Epithelial cell of esophagus (primary cell): ENCODE measurements around the gene VSTM2A.
A peak's percentile ranks its signal among the peaks of the same experiment; 100 is the strongest.

Source experiments
- DNase-seq: peaks from one replicate; pipeline ENCODE4 v3.0.0; 2010; ENCODE audit warnings: low read depth
- H3K4me3 ChIP-seq: 2 replicates; pipeline ENCODE4 v1.5.1; 2011; ENCODE audit warnings: mild to moderate bottlenecking, low read length, control low read depth
- TF ChIP-seq, protein P1 (sequence below): IDR thresholded peaks from 2 replicates; pipeline ENCODE4 v1.5.1; 2011; ENCODE audit warnings: low read depth, mild to moderate bottlenecking, low read length, control low read depth, inconsistent platforms; ENCODE audit not compliant: insufficient read depth; ENCODE audit errors: missing control alignments

The VSTM2A gene

DNA sequence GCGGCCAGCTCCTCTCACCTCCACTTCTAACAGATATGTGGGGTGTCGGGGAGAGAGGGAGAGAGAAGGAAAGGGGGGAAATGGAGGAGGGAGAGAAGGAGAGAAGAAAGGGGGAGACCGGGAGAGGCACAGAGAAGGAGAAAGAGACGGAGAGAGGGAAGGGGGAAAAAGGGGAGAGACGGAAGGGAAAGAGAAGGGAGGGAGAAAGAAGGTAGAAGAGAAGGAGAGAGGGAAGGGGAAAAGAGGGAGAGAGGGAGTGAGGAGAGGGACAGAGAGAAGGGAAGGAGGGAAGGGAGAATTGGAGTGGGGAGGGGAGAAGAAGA, 3.0 kb downstream of the VSTM2A start:
- TF ChIP-seq, protein P1, sequence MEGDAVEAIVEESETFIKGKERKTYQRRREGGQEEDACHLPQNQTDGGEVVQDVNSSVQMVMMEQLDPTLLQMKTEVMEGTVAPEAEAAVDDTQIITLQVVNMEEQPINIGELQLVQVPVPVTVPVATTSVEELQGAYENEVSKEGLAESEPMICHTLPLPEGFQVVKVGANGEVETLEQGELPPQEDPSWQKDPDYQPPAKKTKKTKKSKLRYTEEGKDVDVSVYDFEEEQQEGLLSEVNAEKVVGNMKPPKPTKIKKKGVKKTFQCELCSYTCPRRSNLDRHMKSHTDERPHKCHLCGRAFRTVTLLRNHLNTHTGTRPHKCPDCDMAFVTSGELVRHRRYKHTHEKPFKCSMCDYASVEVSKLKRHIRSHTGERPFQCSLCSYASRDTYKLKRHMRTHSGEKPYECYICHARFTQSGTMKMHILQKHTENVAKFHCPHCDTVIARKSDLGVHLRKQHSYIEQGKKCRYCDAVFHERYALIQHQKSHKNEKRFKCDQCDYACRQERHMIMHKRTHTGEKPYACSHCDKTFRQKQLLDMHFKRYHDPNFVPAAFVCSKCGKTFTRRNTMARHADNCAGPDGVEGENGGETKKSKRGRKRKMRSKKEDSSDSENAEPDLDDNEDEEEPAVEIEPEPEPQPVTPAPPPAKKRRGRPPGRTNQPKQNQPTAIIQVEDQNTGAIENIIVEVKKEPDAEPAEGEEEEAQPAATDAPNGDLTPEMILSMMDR: no peak
- no peak for DNase-seq
- H3K4me3 ChIP-seq: no peak overlapping the region

DNA sequence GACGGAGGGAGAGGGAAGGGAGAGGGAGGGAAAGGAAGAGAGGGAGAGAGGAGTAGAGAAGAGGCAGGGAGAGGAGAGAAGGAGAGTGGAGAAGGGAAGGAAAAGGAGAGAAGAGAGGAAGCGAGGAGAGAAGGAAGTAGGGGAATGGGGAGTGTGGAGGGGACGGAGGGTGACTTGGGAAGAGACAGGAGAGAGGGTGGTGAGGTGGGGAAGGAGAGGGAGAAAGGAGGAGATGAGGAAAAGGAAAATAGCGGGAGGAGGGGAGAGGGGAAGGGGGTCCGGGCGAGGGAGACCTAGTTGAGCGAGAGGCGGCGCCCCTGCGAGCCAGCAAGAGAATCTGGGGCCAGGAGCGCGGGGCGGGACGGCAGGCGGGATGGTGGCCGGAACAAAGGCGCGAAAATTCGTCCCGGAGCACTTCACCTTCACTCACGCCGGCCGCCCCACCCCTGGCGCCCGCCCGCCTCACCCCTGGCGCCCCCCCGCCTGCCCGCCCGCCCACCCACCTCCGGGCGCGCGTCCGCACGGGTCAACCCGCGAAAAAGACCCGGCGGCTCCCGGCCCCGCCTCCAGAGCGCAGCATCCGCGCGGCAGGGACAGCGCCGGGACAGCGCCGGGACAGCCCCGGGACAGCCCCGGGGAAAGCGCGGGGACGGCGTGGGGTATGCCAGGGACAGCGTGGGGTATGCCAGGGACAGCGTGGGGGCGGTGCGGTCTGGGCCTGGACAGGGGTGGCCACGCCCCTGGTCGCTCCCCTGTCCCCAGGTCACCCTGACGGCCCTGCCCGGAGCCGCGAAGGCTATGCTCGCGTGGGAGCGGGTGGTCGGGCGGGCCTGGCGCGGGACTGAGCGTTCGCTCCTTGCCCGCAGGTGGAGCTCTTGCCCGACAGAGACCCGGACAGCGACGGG, 4.2 kb downstream of the VSTM2A start:
- DNase-seq: peak; percentile 28
- TF ChIP-seq, protein P1: peak; percentile 8
- no peak overlapping the region for H3K4me3 ChIP-seq

DNA sequence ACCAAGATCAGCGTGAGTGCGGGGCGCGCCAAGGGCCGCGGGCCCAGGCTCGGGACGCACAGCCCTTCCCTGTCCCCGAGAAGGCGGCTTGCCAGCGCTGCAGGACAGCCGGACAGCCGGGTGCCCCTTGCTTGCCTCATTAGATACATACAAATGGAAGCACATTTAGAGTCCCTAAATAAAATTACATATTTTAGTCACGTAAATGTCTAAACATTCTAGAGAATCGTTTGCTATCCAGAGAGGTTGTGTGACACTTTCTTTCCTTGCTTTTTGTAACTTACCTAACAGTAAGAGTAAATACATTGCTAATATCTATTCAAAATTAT, 4.8 kb downstream of the VSTM2A start:
- TF ChIP-seq, protein P1: no peak
- H3K4me3 ChIP-seq: no peak overlapping the region
- no peak for DNase-seq

DNA sequence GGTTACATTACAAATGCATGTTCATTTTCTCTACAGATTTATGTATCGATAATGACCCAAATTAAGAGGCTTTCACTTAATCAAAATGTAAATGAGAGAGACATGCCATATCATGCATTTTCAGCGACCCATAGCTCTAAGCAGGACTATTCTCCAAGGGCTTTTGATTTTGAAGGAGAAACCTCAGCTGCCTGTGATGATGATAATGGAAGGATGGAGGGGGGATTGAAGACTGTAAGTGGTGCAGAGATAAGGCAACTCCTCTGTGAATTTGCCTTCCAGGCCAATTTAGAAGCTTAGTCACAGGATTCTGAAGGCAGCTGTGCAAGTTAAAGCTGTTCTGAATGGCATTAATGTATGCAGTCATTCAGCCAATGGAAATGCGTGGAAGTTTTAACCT, 8.3 kb downstream of the VSTM2A start:
- H3K4me3 ChIP-seq: no peak overlapping the region
- TF ChIP-seq, protein P1: no peak
- no peak for DNase-seq

DNA sequence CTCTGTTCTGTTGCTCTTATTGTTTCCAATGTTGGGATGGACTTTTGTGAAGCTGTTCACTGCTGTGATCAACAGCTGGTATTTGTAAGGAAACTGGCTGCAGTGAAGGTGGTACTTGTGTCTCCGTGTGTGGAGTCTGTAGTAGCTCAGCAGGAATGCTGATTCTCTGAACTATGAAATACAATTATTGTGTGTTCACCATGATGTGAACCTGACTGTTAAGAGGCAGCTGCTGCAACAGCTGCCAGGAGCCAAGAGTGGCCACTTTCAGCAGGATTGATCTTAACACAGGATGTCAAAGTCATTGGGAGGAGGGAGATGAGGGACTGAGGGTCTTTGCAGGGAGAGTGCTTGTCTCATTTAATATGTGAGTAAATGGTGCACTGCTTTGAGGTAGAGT, 13.9 kb downstream of the VSTM2A start:
- no peak overlapping the region for H3K4me3 ChIP-seq
- DNase-seq: no peak
- TF ChIP-seq, protein P1: no peak

DNA sequence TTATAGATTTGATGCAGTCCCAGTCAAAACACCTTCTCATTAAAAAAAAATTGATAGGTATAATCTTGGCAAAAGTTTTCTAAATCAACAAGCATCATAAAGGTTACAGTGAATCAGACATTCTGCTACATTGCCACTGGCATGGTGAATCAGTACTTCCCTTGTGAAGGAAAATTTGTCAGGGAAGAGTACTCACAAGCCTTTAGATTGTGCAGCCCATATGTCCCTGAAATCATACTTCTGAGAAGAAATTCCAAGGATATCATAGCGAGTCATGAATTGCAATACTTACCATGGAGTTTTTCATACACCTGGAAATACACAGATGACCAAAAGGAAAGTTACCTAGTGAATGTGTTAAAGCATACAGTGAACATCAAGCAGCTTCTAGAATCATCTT, 17.2 kb downstream of the VSTM2A start:
- H3K4me3 ChIP-seq: no peak overlapping the region
- peak; percentile 55 for DNase-seq
- TF ChIP-seq, protein P1: no peak

DNA sequence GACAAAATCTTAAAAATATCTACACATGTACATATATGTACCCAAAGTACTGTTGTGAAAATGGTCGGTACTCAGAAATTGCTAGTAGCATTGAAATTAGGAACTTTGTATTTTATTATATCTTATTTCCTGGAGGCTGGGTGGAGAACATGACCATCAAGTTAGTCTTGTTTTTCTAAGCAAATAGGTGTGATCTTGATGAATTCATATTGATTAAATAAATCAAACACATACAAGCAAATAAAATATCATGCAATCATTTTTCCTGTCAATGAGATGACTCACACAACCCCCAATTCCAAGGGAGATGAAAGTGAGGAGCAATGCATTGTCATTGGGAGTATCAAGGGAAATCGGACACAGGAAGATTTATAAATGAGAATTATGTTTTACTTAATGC, 18.0 kb downstream of the VSTM2A start:
- DNase-seq: no peak
- TF ChIP-seq, protein P1: no peak
- H3K4me3 ChIP-seq: no peak overlapping the region
